GM13977 (cell line): ENCODE results near the gene BNC2.

Experiments
- DNase-seq: peaks from one replicate; pipeline ENCODE4 v3.0.0; 2012; ENCODE audit warnings: low spot score
- CTCF ChIP-seq: IDR thresholded peaks from 2 replicates; pipeline ENCODE4 v1.5.1; 2012; ENCODE audit warnings: mild to moderate bottlenecking, control low read depth; ENCODE audit not compliant: insufficient read depth; ENCODE audit errors: extremely low read depth, missing control alignments
- in situ Hi-C: fragments of 300-500 bp; cut with MboI; formaldehyde crosslinking; loops from one replicate; pipeline ENCODE4 v1.12.0; 2022; ENCODE audit warnings: low sequenced_read_pairs, low pct_unique_long_range_greater_than_20kb, mixed read lengths, inconsistent platforms; ENCODE audit not compliant: unreplicated experiment

The BNC2 gene

GRCh38 chr9:16848179-16848578 lies 22.3 kb downstream of the BNC2 start:
- in situ Hi-C loops, result no loop called here
- no peak for DNase-seq
- TF ChIP-seq CTCF, result no peak

- no peak for DNase-seq
- in situ Hi-C loops, result no loop called here
- TF ChIP-seq CTCF, result no peak
Measured at GRCh38 chr9:16846986-16847385, 23.5 kb downstream of the BNC2 start.

- TF ChIP-seq CTCF, result no peak
- DNase-seq, result no peak
- in situ Hi-C loops, result no loop called here
Measured at GRCh38 chr9:16846367-16846766, 24.1 kb downstream of the BNC2 start.

DNA sequence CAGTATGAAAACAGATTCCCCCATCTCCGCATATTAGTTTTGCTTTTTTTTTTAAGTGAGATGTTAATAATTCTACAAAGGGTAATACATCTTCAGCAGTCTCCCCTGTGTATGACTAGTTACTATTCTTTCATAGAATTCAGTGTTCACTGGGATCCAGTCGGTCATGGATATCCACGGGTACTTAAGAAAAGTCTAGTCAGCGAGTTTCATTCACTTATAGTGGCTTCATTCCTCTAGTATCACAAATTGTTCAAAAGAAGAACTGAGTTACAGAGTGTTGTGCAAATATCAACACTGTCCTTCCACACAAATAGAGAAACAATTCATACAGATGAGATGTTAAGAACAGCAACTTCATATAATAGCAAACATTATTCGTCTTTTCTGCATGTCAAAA lies 35.7 kb downstream of the BNC2 start:
- in situ Hi-C loops, result no loop called here
- no peak for TF ChIP-seq CTCF

GRCh38 chr9:16833296-16833835 lies 37.1 kb downstream of the BNC2 start:
- DNase-seq, result no peak
- in situ Hi-C loops, result no loop called here

More for the DNA sequence above, 35.7 kb downstream of the BNC2 start:
- no peak for DNase-seq

GRCh38 chr9:16832101-16832500 lies 38.4 kb downstream of the BNC2 start:
- TF ChIP-seq CTCF, result no peak
- DNase-seq, result no peak
- in situ Hi-C loops, result no loop called here

More at GRCh38 chr9:16833296-16833835, 37.1 kb downstream of the BNC2 start:
- TF ChIP-seq CTCF, result no peak

- no peak for DNase-seq
- in situ Hi-C loops, result no loop called here
- no peak for TF ChIP-seq CTCF
Measured at GRCh38 chr9:16830806-16831205, 39.7 kb downstream of the BNC2 start.
